Endothelial cell of umbilical vein (primary cell): ENCODE measurements around the gene CDK5RAP2. TPM values are rescaled to one million over a fixed set of nuclear protein-coding genes. Genes with fewer than 3 reads are reported as not detected.

Experiments used
- BruUV-seq: library from RNA; stranded (reverse); fragments of 400-500 nt; replicated peaks from 2 replicates; lab custom pipeline; 2021; lab: Mats Ljungman, UMichigan
- CTCF ChIA-PET: fragments of 300-600, 350-600 bp; sonication (Branson Sonifier 250); formaldehyde crosslinking; loops from one replicate; lab custom pipeline; 2021; ENCODE audit warnings: antibody characterized with exemption, inconsistent platforms; lab: Charles Lee
- POLR2A ChIA-PET: fragments of 300-600, 350-600 bp; sonication (Branson Sonifier 250); formaldehyde crosslinking; loops from one replicate; lab custom pipeline; 2021; ENCODE audit warnings: antibody characterized with exemption, inconsistent platforms; lab: Charles Lee
- DNase-seq: peaks from one replicate; pipeline ENCODE4 v3.0.0-alpha.2; 2011; ENCODE audit warnings: low read depth, low spot score
- FAIRE-seq: peaks from 2 replicates; lab custom pipeline; 2011; peaks lifted over from hg19 to GRCh38; lab: Jason Lieb, UNC
- H2AFZ ChIP-seq: 2 replicates; pipeline ENCODE4 v1.6.0; 2012; ENCODE audit warnings: low read depth, low read length, control low read depth, inconsistent platforms
- H3K27ac ChIP-seq: 2 replicates; pipeline ENCODE4 v1.5.1; 2011; ENCODE audit warnings: low read depth, mild to moderate bottlenecking, control low read depth, low read length, moderate library complexity; ENCODE audit not compliant: insufficient read depth
- H3K27me3 ChIP-seq, 2 experiments: 2 replicates each; pipeline versions ENCODE4 v1.6.0 to v1.6.1; 2011; ENCODE audit warnings: low read length in 2 of 2, mixed read lengths in 1 of 2; ENCODE audit not compliant: control insufficient read depth in 2 of 2, insufficient read depth in 2 of 2
- H3K36me3 ChIP-seq, 2 experiments: 2 replicates in 1 of 2; 3 replicates in 1 of 2; pipeline ENCODE4 v1.5.1; 2011; ENCODE audit warnings: low read length in 2 of 2, mild to moderate bottlenecking in 1 of 2, moderate library complexity in 1 of 2; ENCODE audit not compliant: control insufficient read depth in 2 of 2, insufficient read depth in 2 of 2; ENCODE audit errors: extremely low read depth in 1 of 2
- H3K4me1 ChIP-seq: 3 replicates; pipeline ENCODE4 v1.5.1; 2011; ENCODE audit warnings: mild to moderate bottlenecking, low read length; ENCODE audit not compliant: control insufficient read depth, insufficient read depth; ENCODE audit errors: extremely low read depth
- H3K4me2 ChIP-seq: 2 replicates; pipeline ENCODE4 v1.6.1; 2011; ENCODE audit warnings: low read length, control low read depth, mixed read lengths; ENCODE audit not compliant: insufficient read depth
- H3K4me3 ChIP-seq, 3 experiments: fragments of 200-600 bp in 1 of 3; sonication (generic), shearing (Covaris generic) in 1 of 3; replicated peaks in 1 of 3; 2 replicates each; pipeline ENCODE4 v1.5.1; 2011 to 2016; ENCODE audit warnings: control low read depth in 3 of 3, low read length in 3 of 3, mild to moderate bottlenecking in 2 of 3, inconsistent platforms in 1 of 3, low read depth in 1 of 3, moderate library complexity in 1 of 3; ENCODE audit not compliant: insufficient read depth in 1 of 3
- H3K79me2 ChIP-seq: 2 replicates; pipeline ENCODE4 v1.6.0; 2012; ENCODE audit warnings: low read length, inconsistent platforms; ENCODE audit not compliant: control insufficient read depth, insufficient read depth
- H3K9ac ChIP-seq: replicated peaks from 2 replicates; pipeline ENCODE3; 2011; ENCODE audit warnings: low read length, control low read depth; ENCODE audit not compliant: insufficient read depth; ENCODE audit errors: extremely low read depth
- H3K9me1 ChIP-seq: replicated peaks from 3 replicates; pipeline ENCODE4 v1.6.0; 2011; ENCODE audit warnings: mild to moderate bottlenecking, low read length; ENCODE audit not compliant: control insufficient read depth, insufficient read depth; ENCODE audit errors: extremely low read depth
- H3K9me3 ChIP-seq: replicated peaks from 2 replicates; pipeline ENCODE4 v1.5.1; 2012; ENCODE audit warnings: low read length, inconsistent platforms; ENCODE audit not compliant: control insufficient read depth, insufficient read depth
- H4K20me1 ChIP-seq: replicated peaks from 2 replicates; pipeline ENCODE3; 2011; ENCODE audit warnings: mild to moderate bottlenecking, low read length; ENCODE audit not compliant: control insufficient read depth, insufficient read depth; ENCODE audit errors: extremely low read depth
- CTCF ChIP-seq, 2 donors: IDR thresholded peaks; 1 replicate in 1 of 2; 2 replicates in 1 of 2; pipeline ENCODE4 v1.5.1; 2011; ENCODE audit warnings: low read length in 2 of 2, mild to moderate bottlenecking in 2 of 2, moderate library complexity in 2 of 2, control low read depth in 1 of 2, inconsistent platforms in 1 of 2, low read depth in 1 of 2; ENCODE audit not compliant: insufficient read depth in 1 of 2; ENCODE audit errors: extremely low read depth in 1 of 2
- EZH2 ChIP-seq: IDR thresholded peaks from 2 replicates; pipeline ENCODE4 v1.6.1; 2012; ENCODE audit warnings: borderline replicate concordance, low read depth, mild to moderate bottlenecking, moderate library complexity, low read length, inconsistent platforms; ENCODE audit not compliant: severe bottlenecking
- FOS ChIP-seq: IDR thresholded peaks from 2 replicates; pipeline ENCODE4 v1.6.1; 2011; ENCODE audit warnings: mild to moderate bottlenecking, low read length, moderate library complexity, borderline replicate concordance; ENCODE audit not compliant: insufficient read depth
- GATA2 ChIP-seq: IDR thresholded peaks from 2 replicates; pipeline ENCODE4 v1.7.0; 2011; ENCODE audit warnings: low read depth, mild to moderate bottlenecking, moderate library complexity, mixed read lengths, low read length; ENCODE audit not compliant: insufficient read length, insufficient read depth
- JUN ChIP-seq: IDR thresholded peaks from 2 replicates; pipeline ENCODE4 v1.6.1; 2011; ENCODE audit warnings: borderline replicate concordance, low read depth; ENCODE audit not compliant: insufficient read length, insufficient read depth
- MAX ChIP-seq: IDR thresholded peaks from 2 replicates; pipeline ENCODE4 v1.6.1; 2011; ENCODE audit not compliant: insufficient read depth, insufficient read length
- MYC ChIP-seq: IDR thresholded peaks from one replicate; pipeline ENCODE4 v1.6.1; 2011; ENCODE audit warnings: mild to moderate bottlenecking, low read depth, low read length
- POLR2A ChIP-seq: IDR thresholded peaks from 2 replicates; pipeline ENCODE4 v1.6.1; 2012; ENCODE audit warnings: low read depth, mild to moderate bottlenecking, control low read depth, low read length
- POLR2AphosphoS5 ChIP-seq: IDR thresholded peaks from 2 replicates; pipeline ENCODE4 v1.6.1; 2012; ENCODE audit warnings: low read depth, mild to moderate bottlenecking, control low read depth, low read length, moderate library complexity; ENCODE audit not compliant: insufficient read depth
- dilution Hi-C: fragments of 300-500 bp; cut with MboI; formaldehyde crosslinking; loops from one replicate; pipeline ENCODE4 v1.15.0; 2019; ENCODE audit warnings: low sequenced_read_pairs; ENCODE audit not compliant: extremely low pct_ligation_motif_present
- intact Hi-C: fragments of 100-400 bp; cut with micrococcal nuclease; formaldehyde crosslinking; loops from one replicate; pipeline ENCODE4 v1.10.0; 2022
- polyA plus RNA-seq, 4 experiments: library from polyadenylated mRNA; depleted of rRNA in 3 of 4; stranded (reverse) in 3 of 4; unstranded in 1 of 4; fragments of >200 nt; gene quantifications; 2 replicates each; pipeline versions ENCODE4 v1.2.1 to v1.2.3, GENCODE V29; 2011 to 2012; ENCODE audit warnings: missing spikeins in 1 of 4
- total RNA-seq: library from RNA; stranded (reverse); gene quantifications from 2 replicates; pipeline ENCODE4 v1.2.3, GENCODE V29; 2021

The CDK5RAP2 gene
- total and polyA plus RNA-seq, 2 donors (not counting 3 experiments of a cell fraction or from before 2014, with no cell fraction given), result 17.5 to 56.7 TPM

- H3K4me1 ChIP-seq, result no peaks in the 10 kb centered on the region
- no peaks in the 10 kb centered on the region for H4K20me1 ChIP-seq
- H3K4me3 ChIP-seq, result no peak overlapping the region
- no peak overlapping the region for H3K4me2 ChIP-seq
- DNase-seq (no peak), FAIRE-seq (no peak)
- ChIA-PET CTCF (interaction anchor here (1.8 kb wide), 1 partner anchor 970 kb away, joined by 3 read pairs; no protein-coding TSS in a partner anchor), POLR2A (no interaction called here)
- H3K36me3 ChIP-seq, result peaks cover 3 to 26% of the 10 kb centered on the region in 2 experiments
- no peaks in the 10 kb centered on the region for H3K9me3 ChIP-seq
- dilution Hi-C loops (no loop called here), intact Hi-C loops (no loop called here)
- no peak overlapping the region for H3K27ac ChIP-seq
- no peak for TF ChIP-seq FOS
- no peak for TF ChIP-seq MAX
- TF ChIP-seq JUN, result no peak
- no peak for TF ChIP-seq MYC
- no peak for TF ChIP-seq POLR2A
- TF ChIP-seq GATA2, result no peak
- no peak for TF ChIP-seq CTCF (IDR thresholded peaks at IDR 0.05; ENCODE audit: extremely low read depth in 1 of 2, insufficient read depth in 1 of 2, low read depth in 1 of 2, low read length in 2 of 2)
- no peak for TF ChIP-seq EZH2
- no peak for TF ChIP-seq POLR2AphosphoS5
- no peaks in the 10 kb centered on the region for H3K27me3 ChIP-seq
- H3K79me2 ChIP-seq, result no peaks in the 10 kb centered on the region
- no peaks in the 10 kb centered on the region for H3K9me1 ChIP-seq
- no peak overlapping the region for H2AFZ ChIP-seq
- BruUV-seq, result no TSS peak
- H3K9ac ChIP-seq, result no peak overlapping the region
Observed at GRCh38 chr9:120526534-120526933, 53.4 kb downstream of the CDK5RAP2 start.
